ENCODE measurements around the gene UGT2B7. TPM values are rescaled to one million over a fixed set of nuclear protein-coding genes. Genes with fewer than 3 reads are reported as not detected.

UGT2B7 gene
- total RNA-seq, 1 experiment from 2014 or later = not detected

GRCh38 chr4:69064391-69064790 is 31.9 kb upstream of the UGT2B7 start:
- no peak overlapping the region for H2BK15ac ChIP-seq (ENCODE audit: low read depth, low read length)

More at GRCh38 chr4:69064391-69064790, 31.9 kb upstream of the UGT2B7 start:
- Histone ChIP-seq H3K14ac (ENCODE audit: insufficient read depth, low read length) (no peak overlapping the region), H3K79me2 (ENCODE audit: insufficient read depth, low read length) (no peaks in the 10 kb centered on the region; the same call in 1 of the 2 replicates), H3K27me3 (ENCODE audit: insufficient read depth, low read length) (no peaks in the 10 kb centered on the region), H4K5ac (ENCODE audit: insufficient read length, low read depth, low read length) (no peak overlapping the region), H3K27ac (ENCODE audit: insufficient read length, low read depth, low read length) (no peak overlapping the region), H3T11ph (ENCODE audit: low read length) (no peak overlapping the region), H3K4me1 (ENCODE audit: insufficient read depth, low read length) (no peaks in the 10 kb centered on the region; the same call in 1 of the 2 replicates), H2BK12ac (ENCODE audit: insufficient read length, low read depth, low read length) (no peak overlapping the region), H2AK5ac (ENCODE audit: insufficient read length, low read length) (no peak overlapping the region), H3K23me2 (ENCODE audit: insufficient read length, low read depth, low read length, poor library complexity, severe bottlenecking) (no peaks in the 10 kb centered on the region), H4K8ac (replicated peaks; ENCODE audit: insufficient read length, low read depth, low read length) (no peak overlapping the region), H4K91ac (ENCODE audit: insufficient read length, low read depth, low read length) (no peak overlapping the region), H2BK120ac (ENCODE audit: low read depth, low read length, poor library complexity, severe bottlenecking) (no peak overlapping the region), H3K4me2 (ENCODE audit: insufficient read depth, insufficient read length, low read length) (no peak overlapping the region), H3K56ac (ENCODE audit: insufficient read length, low read depth, low read length) (no peak overlapping the region), H2BK20ac (ENCODE audit: low read depth, low read length, poor library complexity, severe bottlenecking) (no peak overlapping the region), H3K79me1 (ENCODE audit: insufficient read depth, low read depth, low read length, poor library complexity, severe bottlenecking) (no peaks in the 10 kb centered on the region), H4K20me1 (ENCODE audit: control insufficient read depth, insufficient read depth, insufficient read length) (no peaks in the 10 kb centered on the region), H2BK5ac (ENCODE audit: insufficient read length, low read length) (no peak overlapping the region), H2AFZ (ENCODE audit: low read length) (no peak overlapping the region), H3K9me3 (ENCODE audit: control insufficient read depth, low read depth, low read length) (no peaks in the 10 kb centered on the region), H3K4ac (ENCODE audit: low read depth, low read length) (no peak overlapping the region), H3K23ac (ENCODE audit: insufficient read length, low read depth, low read length) (no peak overlapping the region), H3K18ac (ENCODE audit: insufficient read length, low read depth, low read length) (no peak overlapping the region), H3K9ac (ENCODE audit: extremely low read depth, insufficient read length, low read length) (no peak overlapping the region)
- H3K4me1 Mint-ChIP-seq = no peaks in the 10 kb centered on the region
- no CpG with 5 or more reads among the region's 3 CpGs for WGBS (ENCODE audit: extremely low coverage, insufficient read length, low lambda C conversion rate)
- DNase-seq = no peak
- H3K27ac Mint-ChIP-seq = no peak overlapping the region
- H3K9me3 Mint-ChIP-seq = no peaks in the 10 kb centered on the region
- no peak for TF ChIP-seq CTCF (conservative IDR thresholded peaks at IDR 0.05)
- peaks cover 0 to 4% (median 0%) of the 10 kb centered on the region in 3 experiments; a peak in 1 of 7 replicates for H3K36me3 Mint-ChIP-seq (ENCODE audit: insufficient read depth in 1 of 3, low read depth in 3 of 3)
- no peak overlapping the region for H3K4me3 Mint-ChIP-seq
- no peaks in the 10 kb centered on the region for H3K27me3 Mint-ChIP-seq (ENCODE audit: low read depth)

All from H9 (cell line).